ENCODE results near the gene IL24.

The IL24 gene

GRCh38 chr1:206933333-206933945 is 36.2 kb downstream of the IL24 start:
- Histone ChIP-seq H3K36me3 (ENCODE audit: insufficient read depth, low read length) (no peaks in the 10 kb centered on the region), H3K9me3 (replicated peaks; ENCODE audit: low read length) (no peaks in the 10 kb centered on the region), H3K4me1 (ENCODE audit: control insufficient read depth, insufficient read depth, low read length) (no peaks in the 10 kb centered on the region), H3K4me2 (ENCODE audit: low read length) (no peak overlapping the region), H3K27me3 (ENCODE audit: control insufficient read depth, insufficient read depth, low read length) (peaks cover 8% of the 10 kb centered on the region), H3K9ac (ENCODE audit: low read depth, low read length) (no peak overlapping the region), H3K4me3 (ENCODE audit: low read length) (no peak overlapping the region)

GRCh38 chr1:206935491-206936067 is 38.3 kb downstream of the IL24 start:
- H3K9ac ChIP-seq (ENCODE audit: low read depth, low read length), result no peak overlapping the region
- H3K27me3 ChIP-seq (ENCODE audit: control insufficient read depth, insufficient read depth, low read length), result peaks cover 12% of the 10 kb centered on the region
- no peaks in the 10 kb centered on the region for H3K9me3 ChIP-seq (replicated peaks; ENCODE audit: low read length)
- no peaks in the 10 kb centered on the region for H3K4me1 ChIP-seq (ENCODE audit: control insufficient read depth, insufficient read depth, low read length)
- no peak overlapping the region for H3K4me2 ChIP-seq (ENCODE audit: low read length)
- H3K36me3 ChIP-seq (ENCODE audit: insufficient read depth, low read length), result no peaks in the 10 kb centered on the region
- no peak overlapping the region for H3K4me3 ChIP-seq (ENCODE audit: low read length)

- Histone ChIP-seq H3K27me3 (ENCODE audit: control insufficient read depth, insufficient read depth, low read length) (peaks cover 24% of the 10 kb centered on the region), H3K9ac (ENCODE audit: low read depth, low read length) (no peak overlapping the region), H3K9me3 (replicated peaks; ENCODE audit: low read length) (no peaks in the 10 kb centered on the region), H3K4me3 (ENCODE audit: low read length) (no peak overlapping the region), H3K4me2 (ENCODE audit: low read length) (no peak overlapping the region), H3K4me1 (ENCODE audit: control insufficient read depth, insufficient read depth, low read length) (no peaks in the 10 kb centered on the region), H3K36me3 (ENCODE audit: insufficient read depth, low read length) (no peaks in the 10 kb centered on the region)
Observed at GRCh38 chr1:206937425-206937824, 40.2 kb downstream of the IL24 start.

- H3K4me3 ChIP-seq (ENCODE audit: low read length), result no peak overlapping the region
- no peak overlapping the region for H3K9ac ChIP-seq (ENCODE audit: low read depth, low read length)
- H3K9me3 ChIP-seq (replicated peaks; ENCODE audit: low read length), result no peaks in the 10 kb centered on the region
- H3K27me3 ChIP-seq (ENCODE audit: control insufficient read depth, insufficient read depth, low read length), result peaks cover 40% of the 10 kb centered on the region
- H3K4me2 ChIP-seq (ENCODE audit: low read length), result no peak overlapping the region
- no peaks in the 10 kb centered on the region for H3K36me3 ChIP-seq (ENCODE audit: insufficient read depth, low read length)
- no peaks in the 10 kb centered on the region for H3K4me1 ChIP-seq (ENCODE audit: control insufficient read depth, insufficient read depth, low read length)
Observed at GRCh38 chr1:206939131-206939530, 41.9 kb downstream of the IL24 start.

GRCh38 chr1:206939841-206940587 is 42.8 kb downstream of the IL24 start:
- Histone ChIP-seq H3K9me3 (replicated peaks; ENCODE audit: low read length) (no peaks in the 10 kb centered on the region), H3K4me2 (ENCODE audit: low read length) (no peak overlapping the region), H3K9ac (ENCODE audit: low read depth, low read length) (no peak overlapping the region), H3K36me3 (ENCODE audit: insufficient read depth, low read length) (no peaks in the 10 kb centered on the region), H3K4me1 (ENCODE audit: control insufficient read depth, insufficient read depth, low read length) (no peaks in the 10 kb centered on the region), H3K4me3 (ENCODE audit: low read length) (no peak overlapping the region), H3K27me3 (ENCODE audit: control insufficient read depth, insufficient read depth, low read length) (peaks cover 46% of the 10 kb centered on the region)

- H3K27me3 ChIP-seq (ENCODE audit: control insufficient read depth, insufficient read depth, low read length), result peaks cover 51% of the 10 kb centered on the region
Observed at GRCh38 chr1:206940588-206940936, 43.3 kb downstream of the IL24 start.

GRCh38 chr1:206941766-206942418 is 44.6 kb downstream of the IL24 start:
- Histone ChIP-seq H3K9ac (ENCODE audit: low read depth, low read length) (no peak overlapping the region), H3K4me2 (ENCODE audit: low read length) (no peak overlapping the region), H3K4me3 (ENCODE audit: low read length) (no peak overlapping the region), H3K4me1 (ENCODE audit: control insufficient read depth, insufficient read depth, low read length) (no peaks in the 10 kb centered on the region), H3K36me3 (ENCODE audit: insufficient read depth, low read length) (no peaks in the 10 kb centered on the region), H3K9me3 (replicated peaks; ENCODE audit: low read length) (no peaks in the 10 kb centered on the region), H3K27me3 (ENCODE audit: control insufficient read depth, insufficient read depth, low read length) (peaks cover 64% of the 10 kb centered on the region)

More at GRCh38 chr1:206940588-206940936, 43.3 kb downstream of the IL24 start:
- Histone ChIP-seq H3K4me1 (ENCODE audit: control insufficient read depth, insufficient read depth, low read length) (no peaks in the 10 kb centered on the region), H3K36me3 (ENCODE audit: insufficient read depth, low read length) (no peaks in the 10 kb centered on the region), H3K4me3 (ENCODE audit: low read length) (no peak overlapping the region), H3K9ac (ENCODE audit: low read depth, low read length) (no peak overlapping the region), H3K9me3 (replicated peaks; ENCODE audit: low read length) (no peaks in the 10 kb centered on the region), H3K4me2 (ENCODE audit: low read length) (no peak overlapping the region)

GRCh38 chr1:206944703-206945102 is 47.5 kb downstream of the IL24 start:
- peaks cover 75% of the 10 kb centered on the region for H3K27me3 ChIP-seq (ENCODE audit: control insufficient read depth, insufficient read depth, low read length)
- H3K4me2 ChIP-seq (ENCODE audit: low read length), result no peak overlapping the region
- H3K4me3 ChIP-seq (ENCODE audit: low read length), result no peak overlapping the region
- H3K36me3 ChIP-seq (ENCODE audit: insufficient read depth, low read length), result no peaks in the 10 kb centered on the region
- H3K4me1 ChIP-seq (ENCODE audit: control insufficient read depth, insufficient read depth, low read length), result no peaks in the 10 kb centered on the region
- H3K9ac ChIP-seq (ENCODE audit: low read depth, low read length), result no peak overlapping the region
- H3K9me3 ChIP-seq (replicated peaks; ENCODE audit: low read length), result no peaks in the 10 kb centered on the region

GRCh38 chr1:206945779-206946178 is 48.5 kb downstream of the IL24 start:
- Histone ChIP-seq H3K36me3 (ENCODE audit: insufficient read depth, low read length) (no peaks in the 10 kb centered on the region), H3K4me2 (ENCODE audit: low read length) (no peak overlapping the region), H3K9me3 (replicated peaks; ENCODE audit: low read length) (no peaks in the 10 kb centered on the region), H3K27me3 (ENCODE audit: control insufficient read depth, insufficient read depth, low read length) (peaks cover 69% of the 10 kb centered on the region), H3K4me1 (ENCODE audit: control insufficient read depth, insufficient read depth, low read length) (no peaks in the 10 kb centered on the region), H3K4me3 (ENCODE audit: low read length) (no peak overlapping the region), H3K9ac (ENCODE audit: low read depth, low read length) (no peak overlapping the region)

GRCh38 chr1:206946261-206946660 is 49.0 kb downstream of the IL24 start, which contains the start of gene PIGR:
Gene PIGR, minus strand, starts transcription at chr1:206946466. Its CDS starts 5,935 bp downstream, at chr1:206940531.
- Histone ChIP-seq H3K36me3 (ENCODE audit: insufficient read depth, low read length) (no peaks in the 10 kb centered on the region), H3K4me2 (ENCODE audit: low read length) (no peak within 1 kb of the TSS), H3K4me1 (ENCODE audit: control insufficient read depth, insufficient read depth, low read length) (no peaks in the 10 kb centered on the region), H3K4me3 (ENCODE audit: low read length) (no peak within 1 kb of the TSS), H3K27me3 (ENCODE audit: control insufficient read depth, insufficient read depth, low read length) (peaks cover 66% of the 10 kb centered on the region), H3K9ac (ENCODE audit: low read depth, low read length) (no peak within 1 kb of the TSS), H3K9me3 (replicated peaks; ENCODE audit: low read length) (no peaks in the 10 kb centered on the region)

GRCh38 chr1:206947255-206947654 is 50.0 kb downstream of the IL24 start:
- no peak overlapping the region for H3K4me2 ChIP-seq (ENCODE audit: low read length)
- peaks cover 60% of the 10 kb centered on the region for H3K27me3 ChIP-seq (ENCODE audit: control insufficient read depth, insufficient read depth, low read length)
- no peaks in the 10 kb centered on the region for H3K9me3 ChIP-seq (replicated peaks; ENCODE audit: low read length)
- H3K36me3 ChIP-seq (ENCODE audit: insufficient read depth, low read length), result no peaks in the 10 kb centered on the region
- H3K4me1 ChIP-seq (ENCODE audit: control insufficient read depth, insufficient read depth, low read length), result no peaks in the 10 kb centered on the region
- H3K4me3 ChIP-seq (ENCODE audit: low read length), result no peak overlapping the region
- H3K9ac ChIP-seq (ENCODE audit: low read depth, low read length), result no peak overlapping the region
